Thyroid gland (tissue), 4 donors: ENCODE measurements around the gene KIAA0930.

Source experiments
- POLR2A ChIP-seq, 2 donors: fragments of 450-650 bp; IDR thresholded peaks; one replicate each; pipeline ENCODE4 v1.6.1; 2017; ENCODE audit warnings: antibody characterized with exemption in 2 of 2, mild to moderate bottlenecking in 2 of 2, moderate library complexity in 1 of 2
- TF ChIP-seq, protein P1 (sequence below), 6 experiments: fragments of 200-600 bp in 3 of 6; fragments of 450-650 bp in 3 of 6; sonication (generic) in 3 of 6; IDR thresholded peaks; one replicate each; pipeline ENCODE4 v1.5.1; 2016 to 2019; ENCODE audit warnings: antibody characterized with exemption in 6 of 6, mild to moderate bottlenecking in 2 of 6, inconsistent platforms in 1 of 6, moderate library complexity in 1 of 6

- TF ChIP-seq, protein P1, sequence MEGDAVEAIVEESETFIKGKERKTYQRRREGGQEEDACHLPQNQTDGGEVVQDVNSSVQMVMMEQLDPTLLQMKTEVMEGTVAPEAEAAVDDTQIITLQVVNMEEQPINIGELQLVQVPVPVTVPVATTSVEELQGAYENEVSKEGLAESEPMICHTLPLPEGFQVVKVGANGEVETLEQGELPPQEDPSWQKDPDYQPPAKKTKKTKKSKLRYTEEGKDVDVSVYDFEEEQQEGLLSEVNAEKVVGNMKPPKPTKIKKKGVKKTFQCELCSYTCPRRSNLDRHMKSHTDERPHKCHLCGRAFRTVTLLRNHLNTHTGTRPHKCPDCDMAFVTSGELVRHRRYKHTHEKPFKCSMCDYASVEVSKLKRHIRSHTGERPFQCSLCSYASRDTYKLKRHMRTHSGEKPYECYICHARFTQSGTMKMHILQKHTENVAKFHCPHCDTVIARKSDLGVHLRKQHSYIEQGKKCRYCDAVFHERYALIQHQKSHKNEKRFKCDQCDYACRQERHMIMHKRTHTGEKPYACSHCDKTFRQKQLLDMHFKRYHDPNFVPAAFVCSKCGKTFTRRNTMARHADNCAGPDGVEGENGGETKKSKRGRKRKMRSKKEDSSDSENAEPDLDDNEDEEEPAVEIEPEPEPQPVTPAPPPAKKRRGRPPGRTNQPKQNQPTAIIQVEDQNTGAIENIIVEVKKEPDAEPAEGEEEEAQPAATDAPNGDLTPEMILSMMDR (IDR thresholded peaks at IDR 0.05): no peak
- TF ChIP-seq POLR2A (IDR thresholded peaks at IDR 0.05): no peak
Measured at GRCh38 chr22:45154383-45154782, 86.3 kb downstream of the KIAA0930 start.
